HL-60 (cell line): ENCODE results near the gene SLC22A8.

Experiments used
- CTCF ChIP-seq: IDR thresholded peaks from one replicate; pipeline ENCODE4 v1.5.1; 2011; ENCODE audit warnings: low read length, control low read depth, inconsistent platforms; ENCODE audit not compliant: insufficient read depth
- POLR2AphosphoS5 ChIP-seq: IDR thresholded peaks from 2 replicates; pipeline ENCODE4 v1.6.1; 2012; ENCODE audit warnings: low read depth
- SPI1 ChIP-seq: IDR thresholded peaks from 2 replicates; pipeline ENCODE4 v1.6.1; 2012; ENCODE audit warnings: low read depth, mild to moderate bottlenecking, borderline replicate concordance

DNA sequence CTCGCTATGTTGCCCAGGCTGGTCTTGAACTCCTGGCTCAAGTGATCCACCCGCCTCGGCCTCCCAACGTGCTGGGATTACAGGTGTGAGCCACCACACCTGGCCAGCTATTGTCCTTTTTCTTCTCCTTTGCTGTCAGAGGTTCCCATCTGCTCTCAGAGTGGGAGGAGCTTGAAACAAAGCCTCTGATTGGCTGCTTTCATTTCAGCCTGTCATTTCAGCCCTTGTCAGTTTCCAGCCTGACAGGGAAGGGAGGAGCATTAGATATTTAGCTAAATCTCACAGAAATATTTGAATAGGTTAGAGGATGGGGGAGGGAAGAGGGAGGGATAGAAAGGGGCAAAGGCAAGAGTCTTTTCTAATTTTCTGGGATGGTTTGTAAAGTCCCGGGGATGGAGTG lies 39.5 kb downstream of the SLC22A8 start:
- no peak for TF ChIP-seq CTCF
- no peak for TF ChIP-seq POLR2AphosphoS5
- TF ChIP-seq SPI1: no peak
